Measurements from ENCODE around the gene ATP8B4. TPM values are rescaled to one million over a fixed set of nuclear protein-coding genes. Genes with fewer than 3 reads are reported as not detected.

ATP8B4 gene
- total RNA-seq, 1 donor from 2014 or later: 9.8 TPM

DNA sequence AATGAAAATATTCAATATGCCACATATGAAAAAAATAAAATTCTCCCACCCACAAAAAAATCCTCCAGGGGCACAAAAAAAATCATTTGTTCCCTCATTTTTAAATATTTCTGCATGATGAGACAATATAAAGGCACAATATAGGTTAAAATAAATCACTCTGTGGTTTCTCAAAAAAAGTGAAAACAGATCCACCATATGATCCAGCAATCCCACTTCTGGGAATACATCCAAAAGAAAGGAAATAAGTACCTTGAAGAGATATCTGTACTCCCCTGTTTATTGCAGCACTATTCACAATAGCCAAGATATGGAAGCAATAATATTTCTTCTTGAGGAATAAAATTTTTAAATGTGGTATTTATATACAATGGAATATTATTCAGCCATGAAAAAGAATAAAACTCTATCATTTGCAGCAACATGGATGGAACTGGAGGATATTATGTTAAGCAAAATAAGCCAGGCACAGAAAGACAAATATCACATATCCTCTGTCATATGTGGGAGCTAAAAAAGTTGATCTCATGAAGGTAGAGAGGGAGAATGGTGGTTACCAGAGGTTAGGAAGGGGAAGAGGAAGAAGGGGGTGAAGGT lies 1.5 kb downstream of the ATP8B4 start:
- Histone ChIP-seq H3K36me3 (no peaks in the 10 kb centered on the region), H3K9me3 (no peaks in the 10 kb centered on the region), H3K27me3 (no peaks in the 10 kb centered on the region), H3K4me1 (no peaks in the 10 kb centered on the region), H3K4me3 (no peak overlapping the region), H3K27ac (no peak overlapping the region)
- DNase-seq (ENCODE audit: extremely low spot score in 2 of 2): no peak
- no peak for TF ChIP-seq POLR2A (IDR thresholded peaks at IDR 0.05)
- TF ChIP-seq, protein P1, sequence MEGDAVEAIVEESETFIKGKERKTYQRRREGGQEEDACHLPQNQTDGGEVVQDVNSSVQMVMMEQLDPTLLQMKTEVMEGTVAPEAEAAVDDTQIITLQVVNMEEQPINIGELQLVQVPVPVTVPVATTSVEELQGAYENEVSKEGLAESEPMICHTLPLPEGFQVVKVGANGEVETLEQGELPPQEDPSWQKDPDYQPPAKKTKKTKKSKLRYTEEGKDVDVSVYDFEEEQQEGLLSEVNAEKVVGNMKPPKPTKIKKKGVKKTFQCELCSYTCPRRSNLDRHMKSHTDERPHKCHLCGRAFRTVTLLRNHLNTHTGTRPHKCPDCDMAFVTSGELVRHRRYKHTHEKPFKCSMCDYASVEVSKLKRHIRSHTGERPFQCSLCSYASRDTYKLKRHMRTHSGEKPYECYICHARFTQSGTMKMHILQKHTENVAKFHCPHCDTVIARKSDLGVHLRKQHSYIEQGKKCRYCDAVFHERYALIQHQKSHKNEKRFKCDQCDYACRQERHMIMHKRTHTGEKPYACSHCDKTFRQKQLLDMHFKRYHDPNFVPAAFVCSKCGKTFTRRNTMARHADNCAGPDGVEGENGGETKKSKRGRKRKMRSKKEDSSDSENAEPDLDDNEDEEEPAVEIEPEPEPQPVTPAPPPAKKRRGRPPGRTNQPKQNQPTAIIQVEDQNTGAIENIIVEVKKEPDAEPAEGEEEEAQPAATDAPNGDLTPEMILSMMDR (IDR thresholded peaks at IDR 0.05): no peak
- TF ChIP-seq POLR2AphosphoS5 (IDR thresholded peaks at IDR 0.05; ENCODE audit: insufficient read depth in 1 of 2, low read depth in 1 of 2): no peak
- intact Hi-C loops (cut with DNase I): no loop called here

DNA sequence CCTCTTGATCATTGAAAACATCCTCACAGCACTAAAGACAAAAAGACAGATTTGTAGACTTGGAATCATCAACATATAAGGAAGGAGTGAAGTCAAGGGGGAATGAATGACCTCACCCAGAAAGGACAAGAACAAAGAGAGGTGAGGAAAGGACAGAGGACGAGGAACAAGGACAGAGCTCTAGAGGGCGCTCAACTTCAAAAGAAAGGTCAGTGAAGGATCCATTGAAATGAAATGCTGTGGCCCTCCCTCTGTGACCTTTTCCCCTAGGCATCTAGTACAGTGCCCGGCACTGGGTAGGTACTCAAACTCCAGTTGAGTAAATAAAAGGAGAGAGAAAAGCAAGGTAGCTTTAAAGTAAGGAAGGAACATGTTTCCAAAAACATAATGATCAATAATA lies 2.6 kb downstream of the ATP8B4 start:
- Histone ChIP-seq H3K4me1 (no peaks in the 10 kb centered on the region), H3K27ac (no peak overlapping the region), H3K27me3 (no peaks in the 10 kb centered on the region), H3K36me3 (no peaks in the 10 kb centered on the region), H3K4me3 (no peak overlapping the region), H3K9me3 (no peaks in the 10 kb centered on the region)
- TF ChIP-seq, protein P1 (IDR thresholded peaks at IDR 0.05): no peak
- TF ChIP-seq POLR2AphosphoS5 (IDR thresholded peaks at IDR 0.05; ENCODE audit: insufficient read depth in 1 of 2, low read depth in 1 of 2) (no peak), POLR2A (IDR thresholded peaks at IDR 0.05) (no peak)
- intact Hi-C loops (cut with DNase I): no loop called here
- DNase-seq (ENCODE audit: extremely low spot score in 2 of 2): no peak

DNA sequence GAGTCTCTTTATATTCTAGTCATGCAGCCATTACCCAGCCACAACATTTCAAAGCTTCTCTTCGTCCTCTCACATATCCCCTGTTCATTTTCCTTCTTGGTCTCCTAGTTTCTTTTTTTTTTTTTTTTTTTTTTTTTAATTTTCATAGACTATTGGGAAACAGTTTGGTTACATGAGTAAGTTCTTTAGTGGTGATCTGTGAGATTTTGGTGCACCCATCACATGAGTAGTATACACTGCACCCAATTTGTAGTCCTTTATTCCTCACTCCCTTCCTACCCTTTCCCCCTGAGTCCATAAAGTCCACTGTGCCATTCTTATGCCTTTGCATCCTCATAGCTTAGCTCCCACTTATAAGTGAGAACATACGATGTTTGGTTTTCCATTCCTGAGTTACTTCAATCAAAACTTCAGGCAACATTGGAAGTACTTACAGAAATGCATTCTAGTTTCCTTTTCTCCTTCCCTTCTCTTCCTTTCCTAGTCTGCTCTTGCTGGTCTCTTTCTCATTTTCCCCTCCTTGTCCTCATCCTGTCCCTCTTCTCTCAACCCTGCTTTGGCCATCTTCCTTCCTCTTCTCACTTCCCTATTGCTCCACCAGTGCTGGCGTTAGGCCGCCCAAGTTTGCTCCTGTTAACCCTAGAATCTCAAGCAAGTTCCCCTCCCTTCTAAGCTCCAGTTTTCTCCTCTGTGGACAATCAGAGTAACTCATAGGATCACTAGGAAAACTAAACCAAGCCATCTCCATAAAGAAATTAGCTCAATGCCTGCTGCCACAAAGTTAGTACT lies 4.8 kb downstream of the ATP8B4 start:
- Histone ChIP-seq H3K27ac (no peak overlapping the region), H3K9me3 (no peaks in the 10 kb centered on the region), H3K4me3 (no peak overlapping the region), H3K27me3 (no peaks in the 10 kb centered on the region), H3K4me1 (no peaks in the 10 kb centered on the region), H3K36me3 (no peaks in the 10 kb centered on the region)
- intact Hi-C loops (cut with DNase I): no loop called here
- TF ChIP-seq POLR2AphosphoS5 (IDR thresholded peaks at IDR 0.05; ENCODE audit: insufficient read depth in 1 of 2, low read depth in 1 of 2) (no peak), POLR2A (IDR thresholded peaks at IDR 0.05) (no peak)
- TF ChIP-seq, protein P1 (IDR thresholded peaks at IDR 0.05): no peak
- no peak for DNase-seq (ENCODE audit: extremely low spot score in 2 of 2)

DNA sequence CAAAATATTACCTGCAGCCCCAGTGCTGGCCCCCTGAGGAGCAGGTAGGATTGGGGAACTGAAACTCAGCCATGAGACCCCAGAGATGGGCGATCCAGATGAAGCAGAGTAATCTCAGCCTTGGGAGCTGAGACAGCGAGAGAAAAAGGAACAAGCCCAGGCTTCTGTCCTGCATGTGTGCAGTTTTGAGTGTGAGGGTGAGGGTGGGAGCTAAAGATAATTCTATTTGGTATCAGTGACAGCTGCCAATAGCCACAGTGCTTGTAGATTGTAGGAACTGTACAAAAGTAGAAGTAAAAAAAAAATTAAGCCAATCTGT lies 5.9 kb downstream of the ATP8B4 start:
- no peaks in the 10 kb centered on the region for H3K36me3 ChIP-seq
- H3K4me1 ChIP-seq: no peaks in the 10 kb centered on the region
- H3K9me3 ChIP-seq: no peaks in the 10 kb centered on the region
- TF ChIP-seq, protein P1 (IDR thresholded peaks at IDR 0.05): no peak
- H3K27ac ChIP-seq: no peak overlapping the region
- H3K4me3 ChIP-seq: no peak overlapping the region
- intact Hi-C loops (cut with DNase I): no loop called here
- DNase-seq (ENCODE audit: extremely low spot score in 2 of 2): no peak
- no peaks in the 10 kb centered on the region for H3K27me3 ChIP-seq

DNA sequence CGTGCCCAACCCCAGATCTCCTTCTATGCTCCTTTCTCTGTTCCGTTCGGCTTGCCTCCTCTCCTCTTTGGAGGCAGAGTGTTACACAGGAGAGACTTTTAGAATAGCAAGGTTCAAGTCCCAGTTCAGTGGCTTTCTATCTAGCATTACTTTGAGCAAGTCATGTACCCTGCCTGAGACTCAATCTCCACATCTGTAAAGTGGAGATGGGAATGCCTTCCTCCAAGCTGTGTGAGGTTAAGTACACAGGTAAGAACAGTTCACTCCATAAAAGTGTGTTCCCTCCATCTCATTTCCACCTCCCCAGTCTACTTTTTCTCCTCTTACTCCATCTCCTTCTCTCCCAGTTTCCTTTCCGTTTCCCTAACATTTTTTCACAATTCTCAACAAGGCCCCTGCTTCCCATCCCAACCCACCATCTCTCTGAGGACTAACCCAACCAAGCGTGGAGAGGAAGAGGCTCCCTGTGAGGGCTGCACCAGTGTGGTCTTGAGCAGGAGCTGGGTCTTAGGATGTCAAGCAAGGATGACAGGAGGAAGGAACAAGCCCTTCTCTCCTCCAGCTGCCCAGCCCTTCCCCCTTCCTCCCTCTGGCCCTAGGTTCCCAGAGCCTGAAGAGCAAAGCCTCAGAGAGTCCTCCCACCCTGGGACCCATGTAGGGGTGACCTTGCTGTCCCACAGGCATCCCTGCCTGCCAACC lies 6.4 kb downstream of the ATP8B4 start:
- intact Hi-C loops (cut with DNase I): no loop called here
- no peak overlapping the region for H3K27ac ChIP-seq
- TF ChIP-seq, protein P1 (IDR thresholded peaks at IDR 0.05): no peak
- no peak for TF ChIP-seq POLR2AphosphoS5 (IDR thresholded peaks at IDR 0.05; ENCODE audit: insufficient read depth in 1 of 2, low read depth in 1 of 2)
- TF ChIP-seq POLR2A (IDR thresholded peaks at IDR 0.05): no peak

More for the DNA sequence above, 6.4 kb downstream of the ATP8B4 start:
- no peaks in the 10 kb centered on the region for H3K36me3 ChIP-seq
- no peaks in the 10 kb centered on the region for H3K4me1 ChIP-seq
- no peaks in the 10 kb centered on the region for H3K27me3 ChIP-seq
- no peak for DNase-seq (ENCODE audit: extremely low spot score in 2 of 2)
- no peaks in the 10 kb centered on the region for H3K9me3 ChIP-seq
- no peak overlapping the region for H3K4me3 ChIP-seq
